ENCODE results near the gene FAM135A.

- TF ChIP-seq CTCF (IDR thresholded peaks at IDR 0.05): no peak
- no peak for TF ChIP-seq POLR2A (IDR thresholded peaks at IDR 0.05)
Observed at GRCh38 chr6:70381417-70381782, 31.9 kb upstream of the FAM135A start.

Data from uterus (tissue), 2 donors.